Measurements from ENCODE around the gene EBPL.

- TF ChIP-seq, protein P1, sequence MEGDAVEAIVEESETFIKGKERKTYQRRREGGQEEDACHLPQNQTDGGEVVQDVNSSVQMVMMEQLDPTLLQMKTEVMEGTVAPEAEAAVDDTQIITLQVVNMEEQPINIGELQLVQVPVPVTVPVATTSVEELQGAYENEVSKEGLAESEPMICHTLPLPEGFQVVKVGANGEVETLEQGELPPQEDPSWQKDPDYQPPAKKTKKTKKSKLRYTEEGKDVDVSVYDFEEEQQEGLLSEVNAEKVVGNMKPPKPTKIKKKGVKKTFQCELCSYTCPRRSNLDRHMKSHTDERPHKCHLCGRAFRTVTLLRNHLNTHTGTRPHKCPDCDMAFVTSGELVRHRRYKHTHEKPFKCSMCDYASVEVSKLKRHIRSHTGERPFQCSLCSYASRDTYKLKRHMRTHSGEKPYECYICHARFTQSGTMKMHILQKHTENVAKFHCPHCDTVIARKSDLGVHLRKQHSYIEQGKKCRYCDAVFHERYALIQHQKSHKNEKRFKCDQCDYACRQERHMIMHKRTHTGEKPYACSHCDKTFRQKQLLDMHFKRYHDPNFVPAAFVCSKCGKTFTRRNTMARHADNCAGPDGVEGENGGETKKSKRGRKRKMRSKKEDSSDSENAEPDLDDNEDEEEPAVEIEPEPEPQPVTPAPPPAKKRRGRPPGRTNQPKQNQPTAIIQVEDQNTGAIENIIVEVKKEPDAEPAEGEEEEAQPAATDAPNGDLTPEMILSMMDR (IDR thresholded peaks at IDR 0.05): no peak
- TF ChIP-seq SIN3A (IDR thresholded peaks at IDR 0.05; ENCODE audit: borderline replicate concordance, insufficient read depth, low read depth, low read length) (no peak), POLR2AphosphoS5 (IDR thresholded peaks at IDR 0.05; ENCODE audit: low read depth, low read length) (no peak)
Observed at GRCh38 chr13:49649963-49650312, 41.3 kb downstream of the EBPL start.
